NCI-H146 treated with DMSO at 0.1 percent for 48 hours (cell line): ENCODE results near the gene CHD1.

Source experiments
- DNase-seq: peaks from one replicate; lab custom pipeline; 2025; ENCODE audit not compliant: unreplicated experiment; lab: John Stamatoyannopoulos, UW

CHD1 gene

GRCh38 chr5:98816582-98817222, 112.1 kb downstream of the CHD1 start:
- DNase-seq = no peak

- DNase-seq = no peak
Measured at GRCh38 chr5:98813755-98814154, 115.1 kb downstream of the CHD1 start.

GRCh38 chr5:98810206-98810605, 118.6 kb downstream of the CHD1 start:
- DNase-seq = no peak

GRCh38 chr5:98807806-98808205, 121.0 kb downstream of the CHD1 start:
- DNase-seq = no peak

DNA sequence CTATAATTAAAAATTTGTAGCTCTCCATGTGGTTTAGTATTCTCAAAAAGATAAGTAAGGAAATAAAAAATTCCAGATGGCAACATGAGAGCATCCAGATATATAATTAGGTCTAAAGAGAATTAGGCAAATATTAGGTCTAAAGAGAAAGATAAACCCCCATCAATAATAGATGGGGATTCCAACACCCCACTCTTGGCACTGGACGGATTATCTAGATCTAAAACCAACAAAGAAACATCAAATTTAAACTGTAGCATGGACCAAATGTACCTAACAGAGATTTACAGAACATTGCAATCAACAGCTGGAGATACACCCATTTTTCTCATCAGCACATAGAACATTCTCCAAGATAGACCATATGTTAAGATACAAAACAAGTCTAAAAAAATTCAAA, 123.7 kb downstream of the CHD1 start:
- no peak for DNase-seq

DNA sequence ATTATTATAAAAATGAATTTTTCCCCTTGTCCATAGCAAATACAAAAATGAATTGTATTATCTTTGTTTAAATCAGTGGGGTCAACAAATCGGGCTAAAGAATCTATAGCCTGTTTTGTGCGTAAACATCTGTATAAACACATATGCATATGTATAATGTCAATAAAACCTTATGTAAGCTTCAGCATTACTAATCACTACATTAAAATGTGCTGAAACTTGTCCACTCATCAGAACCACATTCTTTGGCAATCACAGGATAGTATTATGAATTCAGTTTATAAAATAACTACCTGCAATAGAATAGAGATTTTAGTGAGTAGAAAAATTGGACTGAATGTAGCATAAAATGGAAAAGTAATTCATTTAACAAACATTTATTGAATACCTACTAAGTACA, 124.7 kb downstream of the CHD1 start:
- no peak for DNase-seq
